Measurements from ENCODE around the gene AOC2. TPM values are rescaled to one million over a fixed set of nuclear protein-coding genes. Genes with fewer than 3 reads are reported as not detected.

The AOC2 gene
- polyA plus RNA-seq, 2 of the 4 experiments (the other 2 are of a cell fraction), result 1.7 to 2.7 TPM

DNA sequence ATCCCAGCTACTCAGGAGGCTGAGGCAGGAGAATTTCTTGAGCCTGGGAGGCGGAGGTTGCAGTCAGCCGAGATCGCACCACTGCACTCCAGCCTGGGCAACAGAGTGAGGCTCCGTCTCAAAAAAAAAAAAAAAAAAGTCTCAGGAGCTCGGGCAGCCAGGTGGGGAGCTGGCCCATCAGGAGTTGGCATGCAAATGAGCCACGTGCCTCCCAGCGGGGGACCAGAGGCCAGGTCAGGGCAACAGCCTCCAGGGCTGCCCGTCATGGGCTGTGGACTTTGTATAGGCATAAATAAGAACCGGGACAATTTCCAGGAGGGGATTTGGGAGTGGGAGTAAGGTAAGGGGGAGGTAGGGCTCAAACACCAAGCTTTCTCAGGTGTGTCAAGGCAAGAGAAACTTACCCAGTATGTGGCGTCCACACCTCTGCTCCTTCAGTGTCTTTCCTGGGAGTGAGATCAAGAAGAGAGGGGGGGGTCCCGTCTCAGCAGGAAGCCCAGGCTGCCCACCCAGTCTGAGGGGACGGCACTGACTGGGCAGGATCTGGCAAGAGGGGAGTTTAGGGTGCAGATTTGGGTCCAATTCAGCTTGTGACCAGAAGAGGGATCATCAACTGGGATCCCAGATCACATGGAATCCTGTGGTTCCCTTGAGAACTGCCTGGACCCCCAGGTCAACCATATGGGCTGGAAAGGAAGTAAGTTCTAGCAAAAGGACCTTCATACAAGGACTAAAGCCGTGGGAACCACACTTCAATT, 33.9 kb downstream of the AOC2 start:
- Histone ChIP-seq H3K27ac (no peak overlapping the region), H3K4me3 (no peak overlapping the region), H3K4me2 (no peak overlapping the region), H3K9me3 (no peaks in the 10 kb centered on the region), H3K4me1 (no peaks in the 10 kb centered on the region)
- ATAC-seq, result peak; percentile 53 to 65; a peak in 4 of 6 replicates
- FAIRE-seq, result no peak
- WGBS (ENCODE audit: missing lambda C conversion rate), result 35% methylated on average over 13 of the region's 13 CpGs
- DNase-seq (ENCODE audit: low read depth in 1 of 2, low spot score in 1 of 2), result peak in 1 of 2 experiments; percentile 25
- ChIA-PET CTCF (interaction anchor here (0.8 to 3.9 kb wide), 6 partner anchors 12 to 120 kb away, joined by 3 to 22 read pairs (median 4); partner anchors contain the start of genes AOC2 and RPL27), POLR2A (interaction anchor here (0.5 kb wide), 1 partner anchor 73 kb away, joined by 3 read pairs; no protein-coding TSS in a partner anchor)
- TF ChIP-seq FOXS1 (CRISPR knock-in tag; IDR thresholded peaks at IDR 0.05), result no peak
- no peak for TF ChIP-seq TP53 (CRISPR knock-in tag; IDR thresholded peaks at IDR 0.05)
- TF ChIP-seq MYC (IDR thresholded peaks at IDR 0.05; ENCODE audit: borderline replicate concordance, low read length), result no peak
- no peak for TF ChIP-seq RARB (CRISPR knock-in tag; IDR thresholded peaks at IDR 0.05)
- TF ChIP-seq RCOR1 (IDR thresholded peaks at IDR 0.05; ENCODE audit: low read depth, low read length), result no peak
- TF ChIP-seq FOSB (CRISPR knock-in tag; IDR thresholded peaks at IDR 0.05), result no peak
- TF ChIP-seq, protein P1, sequence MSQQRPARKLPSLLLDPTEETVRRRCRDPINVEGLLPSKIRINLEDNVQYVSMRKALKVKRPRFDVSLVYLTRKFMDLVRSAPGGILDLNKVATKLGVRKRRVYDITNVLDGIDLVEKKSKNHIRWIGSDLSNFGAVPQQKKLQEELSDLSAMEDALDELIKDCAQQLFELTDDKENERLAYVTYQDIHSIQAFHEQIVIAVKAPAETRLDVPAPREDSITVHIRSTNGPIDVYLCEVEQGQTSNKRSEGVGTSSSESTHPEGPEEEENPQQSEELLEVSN (IDR thresholded peaks at IDR 0.05; ENCODE audit: borderline replicate concordance, low read depth), result no peak
- TF ChIP-seq HOXB13 (CRISPR knock-in tag; IDR thresholded peaks at IDR 0.05; ENCODE audit: low read depth), result no peak
- TF ChIP-seq ZSCAN20 (CRISPR knock-in tag; IDR thresholded peaks at IDR 0.05), result no peak
- TF ChIP-seq, protein P2, sequence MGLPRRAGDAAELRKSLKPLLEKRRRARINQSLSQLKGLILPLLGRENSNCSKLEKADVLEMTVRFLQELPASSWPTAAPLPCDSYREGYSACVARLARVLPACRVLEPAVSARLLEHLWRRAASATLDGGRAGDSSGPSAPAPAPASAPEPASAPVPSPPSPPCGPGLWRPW (IDR thresholded peaks at IDR 0.05), result no peak

DNA sequence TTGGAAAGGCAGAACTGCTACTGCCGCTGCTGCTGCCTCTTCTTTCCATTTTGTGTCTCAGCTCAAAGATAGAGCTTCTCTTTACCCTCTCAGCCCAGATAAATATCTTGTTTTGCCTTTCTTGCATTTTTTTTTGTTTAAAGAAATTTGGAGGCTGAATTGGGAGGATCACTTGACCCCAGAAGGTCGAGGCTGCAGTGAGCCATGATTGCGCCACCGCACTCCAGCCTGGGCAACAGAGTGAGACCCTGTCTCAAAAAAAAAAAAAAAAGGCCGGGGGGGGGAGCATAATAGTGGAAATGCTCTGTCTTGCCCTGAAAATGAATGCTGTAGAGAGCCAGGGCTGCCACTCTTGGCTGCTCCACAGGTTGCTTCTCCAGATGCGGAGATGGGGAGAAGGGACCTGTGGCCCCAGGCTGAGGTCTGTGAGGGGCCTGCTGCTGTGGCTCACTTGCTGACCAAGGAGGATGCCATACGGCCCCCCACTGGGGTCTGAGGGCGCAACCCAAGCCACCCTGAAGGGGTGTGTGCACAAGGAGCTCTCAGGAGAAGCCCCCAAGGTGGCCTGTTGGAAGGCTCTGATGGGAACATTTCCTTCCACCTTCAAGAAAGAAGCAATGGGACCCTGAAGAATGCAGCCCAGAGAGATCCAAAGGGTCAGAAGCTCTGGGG, 34.7 kb downstream of the AOC2 start:
- Histone ChIP-seq H3K27ac (no peak overlapping the region), H3K4me2 (no peak overlapping the region), H3K4me3 (no peak overlapping the region), H3K9me3 (no peaks in the 10 kb centered on the region), H3K4me1 (no peaks in the 10 kb centered on the region)
- CTCF ChIA-PET, result interaction anchor here (0.6 to 3.9 kb wide), 7 partner anchors 12 to 119 kb away, joined by 3 to 22 read pairs (median 3); partner anchors contain the start of genes AOC2 and RPL27
- no peak for ATAC-seq
- no peak for FAIRE-seq
- 61% methylated on average over 8 of the region's 8 CpGs for WGBS (ENCODE audit: missing lambda C conversion rate)
- no peak for DNase-seq (ENCODE audit: low read depth in 1 of 2, low spot score in 1 of 2)
- POLR2A ChIA-PET, result no interaction called here
- TF ChIP-seq, protein P3, sequence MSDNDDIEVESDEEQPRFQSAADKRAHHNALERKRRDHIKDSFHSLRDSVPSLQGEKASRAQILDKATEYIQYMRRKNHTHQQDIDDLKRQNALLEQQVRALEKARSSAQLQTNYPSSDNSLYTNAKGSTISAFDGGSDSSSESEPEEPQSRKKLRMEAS (IDR thresholded peaks at IDR 0.05), result no peak
- TF ChIP-seq, protein P4, sequence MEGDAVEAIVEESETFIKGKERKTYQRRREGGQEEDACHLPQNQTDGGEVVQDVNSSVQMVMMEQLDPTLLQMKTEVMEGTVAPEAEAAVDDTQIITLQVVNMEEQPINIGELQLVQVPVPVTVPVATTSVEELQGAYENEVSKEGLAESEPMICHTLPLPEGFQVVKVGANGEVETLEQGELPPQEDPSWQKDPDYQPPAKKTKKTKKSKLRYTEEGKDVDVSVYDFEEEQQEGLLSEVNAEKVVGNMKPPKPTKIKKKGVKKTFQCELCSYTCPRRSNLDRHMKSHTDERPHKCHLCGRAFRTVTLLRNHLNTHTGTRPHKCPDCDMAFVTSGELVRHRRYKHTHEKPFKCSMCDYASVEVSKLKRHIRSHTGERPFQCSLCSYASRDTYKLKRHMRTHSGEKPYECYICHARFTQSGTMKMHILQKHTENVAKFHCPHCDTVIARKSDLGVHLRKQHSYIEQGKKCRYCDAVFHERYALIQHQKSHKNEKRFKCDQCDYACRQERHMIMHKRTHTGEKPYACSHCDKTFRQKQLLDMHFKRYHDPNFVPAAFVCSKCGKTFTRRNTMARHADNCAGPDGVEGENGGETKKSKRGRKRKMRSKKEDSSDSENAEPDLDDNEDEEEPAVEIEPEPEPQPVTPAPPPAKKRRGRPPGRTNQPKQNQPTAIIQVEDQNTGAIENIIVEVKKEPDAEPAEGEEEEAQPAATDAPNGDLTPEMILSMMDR (IDR thresholded peaks at IDR 0.05), result no peak
- TF ChIP-seq EHF (CRISPR knock-in tag; IDR thresholded peaks at IDR 0.05), result no peak
- no peak for TF ChIP-seq FOSB (CRISPR knock-in tag; IDR thresholded peaks at IDR 0.05)
- no peak for TF ChIP-seq RAD21 (conservative IDR thresholded peaks at IDR 0.05 in 1 of 2, IDR thresholded peaks at IDR 0.05 in 1 of 2)
- TF ChIP-seq, protein P5, sequence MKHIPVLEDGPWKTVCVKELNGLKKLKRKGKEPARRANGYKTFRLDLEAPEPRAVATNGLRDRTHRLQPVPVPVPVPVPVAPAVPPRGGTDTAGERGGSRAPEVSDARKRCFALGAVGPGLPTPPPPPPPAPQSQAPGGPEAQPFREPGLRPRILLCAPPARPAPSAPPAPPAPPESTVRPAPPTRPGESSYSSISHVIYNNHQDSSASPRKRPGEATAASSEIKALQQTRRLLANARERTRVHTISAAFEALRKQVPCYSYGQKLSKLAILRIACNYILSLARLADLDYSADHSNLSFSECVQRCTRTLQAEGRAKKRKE (CRISPR knock-in tag; IDR thresholded peaks at IDR 0.05; ENCODE audit: low read depth), result no peak
- no peak for TF ChIP-seq ZC3H11A (IDR thresholded peaks at IDR 0.05)
- peak; percentile 30 to 44; a peak in 3 of 4 replicates for TF ChIP-seq CEBPB (IDR thresholded peaks at IDR 0.05)
- TF ChIP-seq MAFK (IDR thresholded peaks at IDR 0.05; ENCODE audit: partially characterized antibody), result peak; percentile 13
- TF ChIP-seq HOXB13 (CRISPR knock-in tag; IDR thresholded peaks at IDR 0.05; ENCODE audit: low read depth), result no peak
- no peak for TF ChIP-seq JUNB (IDR thresholded peaks at IDR 0.05)
- TF ChIP-seq, protein P6, sequence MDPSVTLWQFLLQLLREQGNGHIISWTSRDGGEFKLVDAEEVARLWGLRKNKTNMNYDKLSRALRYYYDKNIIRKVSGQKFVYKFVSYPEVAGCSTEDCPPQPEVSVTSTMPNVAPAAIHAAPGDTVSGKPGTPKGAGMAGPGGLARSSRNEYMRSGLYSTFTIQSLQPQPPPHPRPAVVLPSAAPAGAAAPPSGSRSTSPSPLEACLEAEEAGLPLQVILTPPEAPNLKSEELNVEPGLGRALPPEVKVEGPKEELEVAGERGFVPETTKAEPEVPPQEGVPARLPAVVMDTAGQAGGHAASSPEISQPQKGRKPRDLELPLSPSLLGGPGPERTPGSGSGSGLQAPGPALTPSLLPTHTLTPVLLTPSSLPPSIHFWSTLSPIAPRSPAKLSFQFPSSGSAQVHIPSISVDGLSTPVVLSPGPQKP (IDR thresholded peaks at IDR 0.05; ENCODE audit: low read depth, low read length), result no peak
- no peak for TF ChIP-seq CBX2 (IDR thresholded peaks at IDR 0.05; ENCODE audit: borderline replicate concordance, low read depth)
- TF ChIP-seq ZSCAN20 (CRISPR knock-in tag; IDR thresholded peaks at IDR 0.05), result no peak
- TF ChIP-seq ZNF302 (CRISPR knock-in tag; IDR thresholded peaks at IDR 0.05), result no peak
- TF ChIP-seq NR3C1 (IDR thresholded peaks at IDR 0.05), result no peak
- TF ChIP-seq EHMT2 (IDR thresholded peaks at IDR 0.05; ENCODE audit: low read depth), result no peak
